ENCODE data around the gene SLC9A9.
"Not testable (repeated sequence)": the region's sequence is repeated elsewhere in the genome, so short reads cannot be mapped to it uniquely, and the experiment has no call there.

The SLC9A9 gene

DNA sequence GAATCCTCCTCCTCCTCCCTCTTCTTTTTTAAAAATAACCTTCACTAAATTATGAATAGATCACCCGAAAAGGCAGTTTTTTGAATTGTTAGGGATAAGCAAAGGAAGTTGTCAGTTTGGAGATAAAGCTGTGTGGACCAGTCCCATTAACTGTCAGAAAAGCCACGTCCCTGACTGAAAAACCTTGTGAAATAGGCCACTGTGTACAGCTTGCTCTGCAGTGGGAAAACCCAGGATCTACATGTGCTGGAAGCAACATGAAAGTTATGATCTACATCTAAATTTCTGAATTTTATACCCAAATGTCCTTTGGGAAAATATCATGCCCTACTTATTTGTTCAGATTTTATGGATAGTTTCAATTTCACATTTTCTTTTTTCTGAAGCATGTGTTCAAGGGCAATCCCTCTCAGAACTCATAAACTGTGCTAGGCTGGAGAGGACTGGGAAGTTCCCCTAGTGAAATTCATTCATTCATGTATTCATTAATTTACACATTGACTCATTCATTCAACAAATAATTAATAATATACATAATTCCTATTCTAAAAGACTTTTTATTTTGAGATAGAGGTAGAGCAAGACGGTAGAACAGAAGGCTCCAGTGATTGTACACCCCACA lies 149.5 kb downstream of the SLC9A9 start:
- ATAC-seq (replicated peaks) (no peak), DNase-seq (no peak)
- H3K9me3 Mint-ChIP-seq = no peaks in the 10 kb centered on the region
- peaks cover 0 to 2% of the 10 kb centered on the region in 2 donors for H3K36me3 Mint-ChIP-seq
- no peak overlapping the region for H3K27ac Mint-ChIP-seq
- H3K4me3 Mint-ChIP-seq = no peak overlapping the region
- H3K4me1 Mint-ChIP-seq = peaks cover 2 to 7% of the 10 kb centered on the region in 2 donors
- H3K27me3 Mint-ChIP-seq = no peaks in the 10 kb centered on the region

DNA sequence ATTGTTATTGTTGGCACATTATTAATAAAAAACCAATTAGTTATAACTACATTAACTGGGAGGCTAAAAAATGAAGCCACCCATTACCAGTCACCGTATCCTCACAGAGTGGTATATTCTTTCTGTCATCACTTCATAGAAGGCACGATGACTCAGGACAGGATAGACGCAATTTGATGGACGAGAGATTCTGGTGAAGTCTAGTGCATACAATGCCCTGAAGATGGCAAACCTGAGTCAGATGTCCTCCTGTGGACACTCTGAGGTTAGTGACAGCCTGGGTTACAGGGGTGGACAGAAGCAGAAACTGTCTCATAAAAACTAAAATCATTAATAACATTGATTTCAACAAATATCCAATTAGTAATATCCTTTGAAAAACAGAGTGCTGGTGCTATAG lies 150.3 kb downstream of the SLC9A9 start:
- Mint-ChIP-seq H3K4me3 (no peak overlapping the region), H3K4me1 (peaks cover 2 to 7% of the 10 kb centered on the region in 2 donors), H3K9me3 (no peaks in the 10 kb centered on the region), H3K36me3 (peaks cover 0 to 2% of the 10 kb centered on the region in 2 donors), H3K27me3 (no peaks in the 10 kb centered on the region), H3K27ac (no peak overlapping the region)
- ATAC-seq (replicated peaks) (no peak), DNase-seq (no peak)

- not testable (repeated sequence) for DNase-seq; H3K36me3 Mint-ChIP-seq; H3K27ac Mint-ChIP-seq; ATAC-seq (replicated peaks); H3K4me3 Mint-ChIP-seq; H3K27me3 Mint-ChIP-seq; H3K9me3 Mint-ChIP-seq; H3K4me1 Mint-ChIP-seq
Measured at GRCh38 chr3:143695333-143695732, 152.9 kb downstream of the SLC9A9 start.

DNA sequence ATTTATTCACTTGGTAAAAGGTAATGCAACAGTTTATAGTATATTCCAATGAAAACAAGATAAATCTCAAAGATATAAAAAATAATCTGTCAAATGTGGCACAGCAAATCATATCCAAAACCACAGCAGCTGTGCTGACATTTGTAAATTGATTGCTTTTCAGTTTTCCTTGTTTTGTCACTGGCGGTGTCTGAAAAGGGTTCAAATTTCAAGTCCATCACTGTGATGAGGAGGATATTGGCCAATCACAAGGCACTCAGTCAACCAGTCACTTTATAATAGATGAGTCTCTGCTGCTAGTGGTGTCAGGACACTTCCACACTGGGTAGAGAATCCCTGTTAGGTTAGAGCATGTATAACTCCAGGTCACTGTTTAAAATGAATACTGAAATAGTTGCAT lies 154.8 kb downstream of the SLC9A9 start:
- Mint-ChIP-seq H3K27ac (no peak overlapping the region), H3K4me3 (no peak overlapping the region), H3K27me3 (no peaks in the 10 kb centered on the region), H3K9me3 (no peaks in the 10 kb centered on the region), H3K36me3 (peaks cover 0 to 3% of the 10 kb centered on the region in 2 donors), H3K4me1 (no peaks in the 10 kb centered on the region)
- ATAC-seq (replicated peaks) = no peak
- no peak for DNase-seq

GRCh38 chr3:143686638-143687197 lies 161.6 kb downstream of the SLC9A9 start:
- Mint-ChIP-seq H3K4me3 (no peak overlapping the region), H3K36me3 (peaks cover 3% of the 10 kb centered on the region in 2 donors), H3K27me3 (no peaks in the 10 kb centered on the region), H3K4me1 (peaks cover 1 to 3% of the 10 kb centered on the region in 2 donors), H3K27ac (no peak overlapping the region), H3K9me3 (no peaks in the 10 kb centered on the region)
- DNase-seq (no peak), ATAC-seq (replicated peaks) (no peak)

- DNase-seq (no peak), ATAC-seq (replicated peaks) (no peak)
- H3K36me3 Mint-ChIP-seq = peaks cover 0 to 3% of the 10 kb centered on the region in 2 donors
- H3K27me3 Mint-ChIP-seq = no peaks in the 10 kb centered on the region
- no peak overlapping the region for H3K4me3 Mint-ChIP-seq
- H3K9me3 Mint-ChIP-seq = no peaks in the 10 kb centered on the region
- H3K4me1 Mint-ChIP-seq = peaks cover 3 to 6% of the 10 kb centered on the region in 2 donors
- no peak overlapping the region for H3K27ac Mint-ChIP-seq
Measured at GRCh38 chr3:143685491-143685890, 162.8 kb downstream of the SLC9A9 start.

- no peaks in the 10 kb centered on the region for H3K9me3 Mint-ChIP-seq
- H3K27me3 Mint-ChIP-seq = no peaks in the 10 kb centered on the region
- H3K36me3 Mint-ChIP-seq = no peaks in the 10 kb centered on the region
- peaks cover 19 to 30% of the 10 kb centered on the region in 2 donors for H3K4me1 Mint-ChIP-seq
- H3K4me3 Mint-ChIP-seq = no peak overlapping the region
- H3K27ac Mint-ChIP-seq = no peak overlapping the region
- ATAC-seq (replicated peaks) = no peak
- DNase-seq = no peak
Measured at GRCh38 chr3:143677430-143677829, 170.8 kb downstream of the SLC9A9 start.

GRCh38 chr3:143676747-143677146 lies 171.5 kb downstream of the SLC9A9 start:
- DNase-seq (no peak), ATAC-seq (replicated peaks) (no peak)
- peak overlapping the region; percentile 39 for H3K27ac Mint-ChIP-seq
- H3K9me3 Mint-ChIP-seq = no peaks in the 10 kb centered on the region
- H3K36me3 Mint-ChIP-seq = no peaks in the 10 kb centered on the region
- H3K27me3 Mint-ChIP-seq = no peaks in the 10 kb centered on the region
- no peak overlapping the region for H3K4me3 Mint-ChIP-seq
- H3K4me1 Mint-ChIP-seq = peaks cover 20 to 34% of the 10 kb centered on the region in 2 donors

- no peak for ATAC-seq (replicated peaks)
- no peak overlapping the region for H3K4me3 Mint-ChIP-seq
- no peaks in the 10 kb centered on the region for H3K27me3 Mint-ChIP-seq
- no peaks in the 10 kb centered on the region for H3K9me3 Mint-ChIP-seq
- H3K36me3 Mint-ChIP-seq = no peaks in the 10 kb centered on the region
- H3K27ac Mint-ChIP-seq = peak overlapping the region; percentile 69
- no peak for DNase-seq
- peaks cover 21 to 35% of the 10 kb centered on the region in 2 donors for H3K4me1 Mint-ChIP-seq
Measured at GRCh38 chr3:143676021-143676420, 172.2 kb downstream of the SLC9A9 start.

DNA sequence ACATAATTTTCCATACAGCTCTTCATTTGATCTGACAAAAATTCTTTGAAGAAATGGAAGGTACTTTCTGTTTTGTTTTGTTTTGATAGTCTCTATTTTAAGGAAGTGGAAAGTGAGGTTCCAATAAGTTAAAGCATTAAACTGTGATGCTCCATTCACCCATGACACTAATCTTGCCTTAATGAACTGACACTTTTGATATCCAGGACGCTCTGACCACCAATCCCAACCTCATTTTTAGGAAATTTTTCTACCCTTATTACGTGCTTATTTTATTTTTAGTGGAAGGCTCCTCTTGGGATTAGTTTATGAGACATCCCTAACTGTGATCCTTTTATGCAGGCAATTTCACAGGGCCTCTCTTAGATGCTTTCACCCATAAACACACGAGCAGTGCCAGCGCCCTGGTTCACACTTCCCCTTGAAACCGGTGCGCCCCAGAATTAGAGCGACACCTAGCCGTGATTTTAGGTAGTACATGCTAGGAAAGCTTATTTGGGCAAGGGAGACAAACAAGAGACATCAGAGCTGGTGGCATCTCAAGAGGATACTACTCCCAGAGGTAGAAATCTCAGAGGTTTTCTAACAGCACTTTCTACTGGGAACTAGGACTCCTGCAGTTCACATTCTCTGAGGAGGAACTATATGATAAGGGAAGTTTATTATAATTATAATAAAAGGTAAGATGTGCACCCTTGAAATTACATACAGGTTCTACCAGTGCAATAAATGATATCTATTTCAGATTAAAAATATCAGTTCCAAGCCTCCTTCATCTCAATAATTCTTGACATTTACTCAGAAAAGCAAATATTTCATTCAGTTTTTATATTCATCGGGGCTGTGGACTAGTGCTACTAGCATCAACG lies 173.9 kb downstream of the SLC9A9 start:
- H3K4me3 Mint-ChIP-seq = peak overlapping the region; percentile 81
- peak overlapping the region; percentile 98 for H3K27ac Mint-ChIP-seq
- no peaks in the 10 kb centered on the region for H3K9me3 Mint-ChIP-seq
- no peaks in the 10 kb centered on the region for H3K27me3 Mint-ChIP-seq
- DNase-seq = peak; percentile 84
- H3K4me1 Mint-ChIP-seq = peaks cover 26 to 50% of the 10 kb centered on the region in 2 donors
- peak; percentile 89 to 91 for ATAC-seq (replicated peaks)
- no peaks in the 10 kb centered on the region for H3K36me3 Mint-ChIP-seq

DNA sequence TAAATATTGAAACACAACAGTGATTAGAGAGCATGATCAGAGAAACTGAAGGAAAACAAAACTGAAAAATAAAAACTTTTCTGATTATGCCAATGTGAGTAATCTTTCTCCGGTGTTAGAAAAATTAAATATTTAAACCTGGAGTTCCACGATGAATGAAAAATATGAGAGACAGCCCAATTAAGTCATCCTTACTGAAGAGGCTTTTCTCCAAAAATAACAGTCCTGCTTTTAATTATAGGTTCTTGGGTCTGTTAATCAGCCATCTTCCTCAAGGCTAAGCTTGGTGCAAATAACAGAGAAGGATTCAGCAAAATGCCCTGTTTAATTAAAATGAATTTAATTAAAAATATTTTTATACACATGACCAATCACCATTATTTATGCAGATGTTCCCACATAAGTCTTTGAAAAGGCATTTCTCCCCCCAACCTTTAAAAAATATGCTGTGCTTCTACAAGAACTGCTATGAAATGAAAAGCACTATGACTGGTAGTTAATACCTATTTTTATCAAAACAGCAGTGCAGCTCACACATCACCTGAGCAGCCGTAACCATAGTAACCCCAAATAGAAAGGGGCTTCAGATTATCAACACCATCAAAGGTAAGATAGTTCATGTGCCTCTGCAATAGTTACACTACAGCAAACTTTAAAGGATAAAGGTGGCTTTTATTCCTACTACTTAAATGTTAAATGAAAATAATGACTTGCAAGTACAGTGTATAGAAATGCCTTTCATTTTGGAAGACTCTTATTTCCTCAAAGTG lies 175.7 kb downstream of the SLC9A9 start:
- peaks cover 34 to 60% of the 10 kb centered on the region in 2 donors for H3K4me1 Mint-ChIP-seq
- peak overlapping the region; percentile 87 for H3K27ac Mint-ChIP-seq
- no peak overlapping the region for H3K4me3 Mint-ChIP-seq
- H3K36me3 Mint-ChIP-seq = no peaks in the 10 kb centered on the region
- no peak for ATAC-seq (replicated peaks)
- H3K9me3 Mint-ChIP-seq = no peaks in the 10 kb centered on the region
- H3K27me3 Mint-ChIP-seq = no peaks in the 10 kb centered on the region
- no peak for DNase-seq

GRCh38 chr3:143671626-143672025 lies 176.6 kb downstream of the SLC9A9 start:
- H3K9me3 Mint-ChIP-seq = no peaks in the 10 kb centered on the region
- no peaks in the 10 kb centered on the region for H3K36me3 Mint-ChIP-seq
- H3K4me1 Mint-ChIP-seq = peaks cover 36 to 63% of the 10 kb centered on the region in 2 donors
- no peak overlapping the region for H3K27ac Mint-ChIP-seq
- H3K4me3 Mint-ChIP-seq = no peak overlapping the region
- DNase-seq (no peak), ATAC-seq (replicated peaks) (no peak)
- no peaks in the 10 kb centered on the region for H3K27me3 Mint-ChIP-seq

- peak; percentile 28 for DNase-seq
- H3K27me3 Mint-ChIP-seq = no peaks in the 10 kb centered on the region
- peak overlapping the region; percentile 96 for H3K27ac Mint-ChIP-seq
- peak overlapping the region; percentile 76 to 81 for H3K4me3 Mint-ChIP-seq
- peaks cover 38 to 69% of the 10 kb centered on the region in 2 donors for H3K4me1 Mint-ChIP-seq
- H3K9me3 Mint-ChIP-seq = no peaks in the 10 kb centered on the region
- peak; percentile 85 for ATAC-seq (replicated peaks)
- peaks cover 3 to 12% of the 10 kb centered on the region in 2 donors for H3K36me3 Mint-ChIP-seq
Measured at GRCh38 chr3:143668924-143669790, 179.1 kb downstream of the SLC9A9 start.

Data from stimulated activated naive B cell treated with anti-CD40 and anti-IgM and Interleukin-4, amounts not matched to agents 10 μg/mL and 1 μg/mL and 100 μg/mL, for 72 hours (primary cell).